Stomach (tissue), 9 donors: Measurements from ENCODE around the gene MPDU1. TPM values are rescaled to one million over a fixed set of nuclear protein-coding genes. Genes with fewer than 3 reads are reported as not detected.

Source experiments
- DNase-seq, 2 donors: peaks; one replicate each; pipeline versions ENCODE4 v3.0.0 to v3.0.0-alpha.2; 2013 to 2019
- H3K27ac ChIP-seq, 5 donors: fragments of 200-600 bp in 4 of 5; sonication (generic) in 4 of 5; one replicate each; pipeline ENCODE4 v1.5.1; 2013 to 2019; ENCODE audit warnings: mild to moderate bottlenecking in 1 of 5, moderate library complexity in 1 of 5
- H3K27me3 ChIP-seq, 3 donors: fragments of 200-600 bp; sonication (generic); one replicate each; pipeline ENCODE4 v1.5.1; 2017 to 2019; ENCODE audit warnings: mixed run types in 1 of 3
- H3K36me3 ChIP-seq, 4 donors: fragments of 200-600 bp; sonication (generic); 1 replicate in 3 of 4; 2 replicates in 1 of 4; pipeline ENCODE4 v1.5.1; 2016 to 2019
- H3K4me1 ChIP-seq, 4 donors: fragments of 200-600 bp; sonication (generic); one replicate each; pipeline ENCODE4 v1.5.1; 2016 to 2019
- H3K4me3 ChIP-seq, 4 donors: fragments of 200-600 bp; sonication (generic) in 3 of 4; one replicate each; pipeline ENCODE4 v1.5.1; 2016 to 2019; ENCODE audit warnings: mild to moderate bottlenecking in 1 of 4
- H3K9me3 ChIP-seq, 4 donors: fragments of 200-600 bp; sonication (generic); one replicate each; pipeline ENCODE4 v1.5.1; 2016 to 2019
- EP300 ChIP-seq: sonication (generic); formaldehyde crosslinking; IDR thresholded peaks from one replicate; pipeline ENCODE4 v1.6.1; 2017; ENCODE audit warnings: antibody characterized with exemption
- POLR2A ChIP-seq, 4 donors: fragments of 450-650 bp; IDR thresholded peaks; one replicate each; pipeline ENCODE4 v1.6.1; 2016; ENCODE audit warnings: antibody characterized with exemption in 4 of 4, control low read depth in 2 of 4, mild to moderate bottlenecking in 1 of 4, moderate library complexity in 1 of 4
- POLR2AphosphoS5 ChIP-seq, 3 donors: sonication (generic); formaldehyde crosslinking; IDR thresholded peaks; one replicate each; pipeline ENCODE4 v1.6.1; 2016; ENCODE audit warnings: antibody characterized with exemption in 3 of 3
- WGBS, 5 donors: extraction: QIAGEN DNeasy Blood & Tissue Kit in 3 of 5; methylation state at CpG; one replicate each; pipeline versions ENCODE4 v1.1.5 to v1.1.7; 2013 to 2018; 5-methylcytosine and 5-hydroxymethylcytosine counted together
- intact Hi-C: fragments of 100-400 bp; cut with DNase I; formaldehyde crosslinking; loops from one replicate; pipeline ENCODE4 v1.15.1; 2023; ENCODE audit warnings: low total_unique reads
- polyA plus RNA-seq, 3 donors: library from polyadenylated mRNA; stranded (reverse); fragments of 200-250 nt; gene quantifications; one replicate each; pipeline ENCODE4 v1.2.3, GENCODE V29; 2013
- total RNA-seq, 5 donors: library from RNA; depleted of rRNA; stranded (reverse); fragments of >200 nt; gene quantifications; one replicate each; pipeline versions ENCODE4 v1.1.0 to v1.2.3, GENCODE V29; 2014 to 2016
- TF ChIP-seq, protein P1 (sequence below), 7 experiments: fragments of 450-650 bp in 4 of 7; fragments of 200-600 bp in 3 of 7; sonication (generic) in 3 of 7; IDR thresholded peaks; one replicate each; pipeline ENCODE4 v1.5.1; 2016 to 2019; ENCODE audit warnings: antibody characterized with exemption in 7 of 7, control low read depth in 2 of 7, mild to moderate bottlenecking in 1 of 7
- donor health status: healthy with polysubstance abuse.
- donor health status: Bipolar disorder and iron deficiency.
- donor health status: healthy.

The MPDU1 gene
- total and polyA plus RNA-seq, 8 donors = 27.2 to 188 (median 68.3) TPM

DNA sequence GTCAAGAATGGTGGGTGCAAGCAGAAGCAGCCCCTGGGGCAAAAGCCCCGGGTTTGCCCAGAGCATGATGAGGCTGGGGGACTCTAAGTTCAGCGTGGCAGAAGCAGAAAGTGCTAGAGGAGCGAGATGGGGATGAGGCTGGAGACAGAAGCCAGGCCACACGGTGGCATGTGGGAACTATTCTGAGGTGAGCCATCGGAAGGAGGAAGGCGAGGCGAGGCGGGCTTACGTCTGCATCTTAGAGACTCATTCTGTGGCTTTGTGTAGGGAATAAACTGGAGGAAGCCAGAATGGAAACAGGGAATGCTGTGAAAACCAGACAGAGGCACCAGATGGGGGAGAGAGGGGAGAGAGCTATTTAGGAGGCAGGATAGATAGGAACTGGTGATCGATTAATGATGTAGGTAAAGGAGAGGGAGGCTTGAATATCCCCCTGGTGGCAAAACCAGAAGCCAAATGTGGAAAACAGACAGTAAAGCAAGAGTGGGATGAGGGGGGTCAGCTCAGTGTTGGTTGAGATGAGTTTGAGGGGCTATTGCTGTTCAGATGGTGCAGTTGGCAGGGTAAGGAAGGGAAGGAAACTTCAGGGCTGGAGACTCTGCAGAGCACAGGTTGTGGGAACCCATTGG is 28.2 kb upstream of the MPDU1 start:
- Histone ChIP-seq H3K4me1 (peaks cover 36 to 70% (median 41%) of the 10 kb centered on the region in 4 donors), H3K27ac (no peak overlapping the region), H3K36me3 (peaks cover 0 to 15% (median 10%) of the 10 kb centered on the region in 4 donors), H3K27me3 (no peaks in the 10 kb centered on the region), H3K9me3 (no peaks in the 10 kb centered on the region), H3K4me3 (no peak overlapping the region)
- no peak for TF ChIP-seq POLR2AphosphoS5 (IDR thresholded peaks at IDR 0.05)
- TF ChIP-seq, protein P1, sequence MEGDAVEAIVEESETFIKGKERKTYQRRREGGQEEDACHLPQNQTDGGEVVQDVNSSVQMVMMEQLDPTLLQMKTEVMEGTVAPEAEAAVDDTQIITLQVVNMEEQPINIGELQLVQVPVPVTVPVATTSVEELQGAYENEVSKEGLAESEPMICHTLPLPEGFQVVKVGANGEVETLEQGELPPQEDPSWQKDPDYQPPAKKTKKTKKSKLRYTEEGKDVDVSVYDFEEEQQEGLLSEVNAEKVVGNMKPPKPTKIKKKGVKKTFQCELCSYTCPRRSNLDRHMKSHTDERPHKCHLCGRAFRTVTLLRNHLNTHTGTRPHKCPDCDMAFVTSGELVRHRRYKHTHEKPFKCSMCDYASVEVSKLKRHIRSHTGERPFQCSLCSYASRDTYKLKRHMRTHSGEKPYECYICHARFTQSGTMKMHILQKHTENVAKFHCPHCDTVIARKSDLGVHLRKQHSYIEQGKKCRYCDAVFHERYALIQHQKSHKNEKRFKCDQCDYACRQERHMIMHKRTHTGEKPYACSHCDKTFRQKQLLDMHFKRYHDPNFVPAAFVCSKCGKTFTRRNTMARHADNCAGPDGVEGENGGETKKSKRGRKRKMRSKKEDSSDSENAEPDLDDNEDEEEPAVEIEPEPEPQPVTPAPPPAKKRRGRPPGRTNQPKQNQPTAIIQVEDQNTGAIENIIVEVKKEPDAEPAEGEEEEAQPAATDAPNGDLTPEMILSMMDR (IDR thresholded peaks at IDR 0.05) = no peak
- no peak for TF ChIP-seq POLR2A (IDR thresholded peaks at IDR 0.05)
- TF ChIP-seq EP300 = no peak
- DNase-seq = no peak
- intact Hi-C loops = no loop called here
- WGBS, 5 donors = 70 to 82% (median 76%) methylated on average over 10 of the region's 10 CpGs

- TF ChIP-seq POLR2AphosphoS5 (IDR thresholded peaks at IDR 0.05) (no peak), POLR2A (IDR thresholded peaks at IDR 0.05) (no peak), EP300 (no peak)
- TF ChIP-seq, protein P1 (IDR thresholded peaks at IDR 0.05) = no peak
- H3K27me3 ChIP-seq = no peaks in the 10 kb centered on the region
- 46 to 75% (median 62%) methylated on average over 12 of the region's 12 CpGs for WGBS, 5 donors
- no peak for DNase-seq
- H3K4me3 ChIP-seq = peak overlapping the region in 1 of 4 donors; percentile 99
- no peaks in the 10 kb centered on the region for H3K9me3 ChIP-seq
- H3K27ac ChIP-seq = peak overlapping the region; percentile 93 to 99 (median 97)
- H3K4me1 ChIP-seq = peaks cover 41 to 71% (median 50%) of the 10 kb centered on the region in 4 donors
- intact Hi-C loops = no loop called here
- peaks cover 0 to 8% (median 4%) of the 10 kb centered on the region in 4 donors for H3K36me3 ChIP-seq
Observed at GRCh38 chr17:7556627-7557026, 27.0 kb upstream of the MPDU1 start.

DNA sequence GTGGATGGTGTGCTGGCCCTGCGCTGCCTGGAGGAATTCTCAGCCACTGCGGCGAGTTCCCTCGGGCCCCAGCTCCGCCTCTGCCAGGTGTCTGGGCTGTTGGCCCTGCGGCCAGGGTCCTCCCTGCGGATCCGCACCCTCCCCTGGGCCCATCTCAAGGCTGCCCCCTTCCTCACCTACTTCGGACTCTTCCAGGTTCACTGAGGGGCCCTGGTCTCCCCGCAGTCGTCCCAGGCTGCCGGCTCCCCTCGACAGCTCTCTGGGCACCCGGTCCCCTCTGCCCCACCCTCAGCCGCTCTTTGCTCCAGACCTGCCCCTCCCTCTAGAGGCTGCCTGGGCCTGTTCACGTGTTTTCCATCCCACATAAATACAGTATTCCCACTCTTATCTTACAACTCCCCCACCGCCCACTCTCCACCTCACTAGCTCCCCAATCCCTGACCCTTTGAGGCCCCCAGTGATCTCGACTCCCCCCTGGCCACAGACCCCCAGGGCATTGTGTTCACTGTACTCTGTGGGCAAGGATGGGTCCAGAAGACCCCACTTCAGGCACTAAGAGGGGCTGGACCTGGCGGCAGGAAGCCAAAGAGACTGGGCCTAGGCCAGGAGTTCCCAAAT is 26.4 kb upstream of the MPDU1 start:
- TF ChIP-seq EP300 = no peak
- TF ChIP-seq POLR2A (IDR thresholded peaks at IDR 0.05) = no peak
- TF ChIP-seq POLR2AphosphoS5 (IDR thresholded peaks at IDR 0.05) = no peak
- TF ChIP-seq, protein P1 (IDR thresholded peaks at IDR 0.05) = no peak
- Histone ChIP-seq H3K9me3 (no peaks in the 10 kb centered on the region), H3K27me3 (no peaks in the 10 kb centered on the region), H3K27ac (peak overlapping the region; percentile 93 to 99 (median 97)), H3K4me3 (peak overlapping the region in 2 of 4 donors; percentile 95 to 99), H3K4me1 (peaks cover 42 to 66% (median 54%) of the 10 kb centered on the region in 4 donors), H3K36me3 (peaks cover 0 to 7% (median 1%) of the 10 kb centered on the region in 4 donors)
- WGBS, 5 donors = 21 to 39% (median 26%) methylated on average over 10 to 19 of the region's 19 CpGs
- intact Hi-C loops = no loop called here
- peak; percentile 38 to 73 for DNase-seq

- WGBS, 5 donors = 4 to 12% (median 8%) methylated on average over 20 to 21 of the region's 21 CpGs
- H3K4me3 ChIP-seq = peak overlapping the region; percentile 67 to 99 (median 96)
Observed at GRCh38 chr17:7557775-7558543, 25.7 kb upstream of the MPDU1 start.

More at GRCh38 chr17:7557775-7558543, 25.7 kb upstream of the MPDU1 start:
- peaks cover 0 to 7% (median 1%) of the 10 kb centered on the region in 4 donors for H3K36me3 ChIP-seq
- H3K4me1 ChIP-seq = peaks cover 49 to 69% (median 61%) of the 10 kb centered on the region in 4 donors
- H3K27ac ChIP-seq = peak overlapping the region; percentile 93 to 99 (median 97)
- TF ChIP-seq EP300 (no peak), POLR2AphosphoS5 (IDR thresholded peaks at IDR 0.05) (peak; percentile 74 to 95 (median 90)), POLR2A (IDR thresholded peaks at IDR 0.05) (peak in 1 of 4 donors; percentile 77)
- TF ChIP-seq, protein P1 (IDR thresholded peaks at IDR 0.05) = no peak
- peak; percentile 95 to 96 for DNase-seq
- H3K27me3 ChIP-seq = no peaks in the 10 kb centered on the region
- no peaks in the 10 kb centered on the region for H3K9me3 ChIP-seq
- intact Hi-C loops = no loop called here
